ENCODE results near the gene DDIT4.

Gene DDIT4

GRCh38 chr10:72270607-72271281 is 3.0 kb upstream of the DDIT4 start:
- H3K4me1 ChIP-seq (ENCODE audit: control insufficient read depth in 2 of 2, insufficient read depth in 1 of 2, low read depth in 1 of 2, low read length in 2 of 2) = peaks cover 21 to 36% of the 10 kb centered on the region in 2 donors
- H2BK120ac ChIP-seq (ENCODE audit: low read depth, low read length) = peak overlapping the region; percentile 4
- no peak overlapping the region for H3K27ac ChIP-seq (replicated peaks; ENCODE audit: low read length)
- H3K18ac ChIP-seq (ENCODE audit: low read length) = peak overlapping the region; percentile 84
- H3K23ac ChIP-seq (ENCODE audit: low read depth, low read length, poor library complexity) = no peak overlapping the region
- no CpG with 5 or more reads among the region's 5 CpGs for WGBS, 2 donors (ENCODE audit: extremely low coverage in 2 of 2, insufficient read length in 2 of 2, insufficient replicate concordance in 1 of 2)
- no peak overlapping the region for H3K4me2 ChIP-seq (ENCODE audit: insufficient read depth, low read length, poor library complexity, severe bottlenecking)
- DNase-seq (ENCODE audit: low spot score) = no peak
- H4K8ac ChIP-seq (ENCODE audit: low read depth, low read length) = peak overlapping the region; percentile 96
- H3K79me1 ChIP-seq (ENCODE audit: low read depth, low read length) = peaks cover 11% of the 10 kb centered on the region
- H3K9ac ChIP-seq (ENCODE audit: low read depth, low read length, poor library complexity) = no peak overlapping the region
- peak overlapping the region; percentile 77 for H2BK12ac ChIP-seq (ENCODE audit: low read length)
- H4K91ac ChIP-seq (ENCODE audit: low read depth, low read length, poor library complexity) = no peak overlapping the region
- peaks cover 12 to 14% of the 10 kb centered on the region in 2 donors for H3K36me3 ChIP-seq (replicated peaks in 1 of 2; ENCODE audit: control insufficient read depth in 2 of 2, insufficient read depth in 2 of 2, low read length in 2 of 2)
- H2AFZ ChIP-seq (ENCODE audit: low read length) = peak overlapping the region; percentile 17
- peak overlapping the region; percentile 93 for H2BK15ac ChIP-seq (ENCODE audit: low read length)
- no peak overlapping the region for H3K14ac ChIP-seq (ENCODE audit: low read length)
- H2AK5ac ChIP-seq (ENCODE audit: low read depth, low read length) = peak overlapping the region; percentile 85
- no peak overlapping the region for H3K4ac ChIP-seq (ENCODE audit: low read length)
- no peaks in the 10 kb centered on the region for H3K27me3 ChIP-seq (ENCODE audit: control insufficient read depth in 3 of 3, insufficient read depth in 3 of 3, low read depth in 1 of 3, low read length in 3 of 3)
- H3K4me3 ChIP-seq (ENCODE audit: low read length in 2 of 2) = no peak overlapping the region
- H2BK5ac ChIP-seq (ENCODE audit: low read length) = peak overlapping the region; percentile 85
- no peaks in the 10 kb centered on the region for H3K9me3 ChIP-seq (replicated peaks in 1 of 2; ENCODE audit: control insufficient read depth in 2 of 2, insufficient read depth in 1 of 2, low read depth in 1 of 2, low read length in 2 of 2)

GRCh38 chr10:72272689-72273409 is 875 bp upstream of the DDIT4 start:
- peaks cover 15 to 22% of the 10 kb centered on the region in 2 donors for H3K36me3 ChIP-seq (replicated peaks in 1 of 2; ENCODE audit: control insufficient read depth in 2 of 2, insufficient read depth in 2 of 2, low read length in 2 of 2)
- H2AK5ac ChIP-seq (ENCODE audit: low read depth, low read length) = peak overlapping the region; percentile 95
- peak overlapping the region; percentile 84 for H2AFZ ChIP-seq (ENCODE audit: low read length)
- peaks cover 11% of the 10 kb centered on the region for H3K79me1 ChIP-seq (ENCODE audit: low read depth, low read length)
- H3K27me3 ChIP-seq (ENCODE audit: control insufficient read depth in 3 of 3, insufficient read depth in 3 of 3, low read depth in 1 of 3, low read length in 3 of 3) = no peaks in the 10 kb centered on the region
- H3K9me3 ChIP-seq (replicated peaks in 1 of 2; ENCODE audit: control insufficient read depth in 2 of 2, insufficient read depth in 1 of 2, low read depth in 1 of 2, low read length in 2 of 2) = no peaks in the 10 kb centered on the region
- H2BK15ac ChIP-seq (ENCODE audit: low read length) = peak overlapping the region; percentile 52
- H3K4me1 ChIP-seq (ENCODE audit: control insufficient read depth in 2 of 2, insufficient read depth in 1 of 2, low read depth in 1 of 2, low read length in 2 of 2) = peaks cover 25 to 40% of the 10 kb centered on the region in 2 donors
- H3K9ac ChIP-seq (ENCODE audit: low read depth, low read length, poor library complexity) = peak overlapping the region; percentile 94
- peak overlapping the region; percentile 100 for H3K23ac ChIP-seq (ENCODE audit: low read depth, low read length, poor library complexity)
- no peak overlapping the region for H3K14ac ChIP-seq (ENCODE audit: low read length)
- H3K4ac ChIP-seq (ENCODE audit: low read length) = peak overlapping the region; percentile 32
- H2BK120ac ChIP-seq (ENCODE audit: low read depth, low read length) = peak overlapping the region; percentile 63
- whole genome bisulfite sequencing, 2 donors (ENCODE audit: extremely low coverage in 2 of 2, insufficient read length in 2 of 2, insufficient replicate concordance in 1 of 2) = no CpG with 5 or more reads among the region's 28 CpGs
- peak overlapping the region; percentile 89 for H3K4me2 ChIP-seq (ENCODE audit: insufficient read depth, low read length, poor library complexity, severe bottlenecking)
- peak; percentile 69 for DNase-seq (ENCODE audit: low spot score)
- H2BK12ac ChIP-seq (ENCODE audit: low read length) = peak overlapping the region; percentile 41
- H3K27ac ChIP-seq (replicated peaks; ENCODE audit: low read length) = peak overlapping the region; percentile 97
- H4K91ac ChIP-seq (ENCODE audit: low read depth, low read length, poor library complexity) = no peak overlapping the region
- no peak overlapping the region for H4K8ac ChIP-seq (ENCODE audit: low read depth, low read length)
- peak overlapping the region; percentile 81 to 93 for H3K4me3 ChIP-seq (ENCODE audit: low read length in 2 of 2)
- H3K18ac ChIP-seq (ENCODE audit: low read length) = peak overlapping the region; percentile 99
- H2BK5ac ChIP-seq (ENCODE audit: low read length) = peak overlapping the region; percentile 91

GRCh38 chr10:72274213-72274729 is 547 bp downstream of the DDIT4 start:
- Histone ChIP-seq H3K14ac (ENCODE audit: low read length) (peak overlapping the region; percentile 99), H3K4me3 (ENCODE audit: low read length in 2 of 2) (peak overlapping the region; percentile 89 to 93), H3K23ac (ENCODE audit: low read depth, low read length, poor library complexity) (peak overlapping the region; percentile 100), H4K8ac (ENCODE audit: low read depth, low read length) (no peak overlapping the region), H2BK5ac (ENCODE audit: low read length) (peak overlapping the region; percentile 96), H2BK15ac (ENCODE audit: low read length) (peak overlapping the region; percentile 63), H3K4ac (ENCODE audit: low read length) (no peak overlapping the region), H2BK12ac (ENCODE audit: low read length) (no peak overlapping the region), H2AK5ac (ENCODE audit: low read depth, low read length) (peak overlapping the region; percentile 48), H3K79me1 (ENCODE audit: low read depth, low read length) (peaks cover 11% of the 10 kb centered on the region), H3K9ac (ENCODE audit: low read depth, low read length, poor library complexity) (peak overlapping the region; percentile 99), H3K36me3 (replicated peaks in 1 of 2; ENCODE audit: control insufficient read depth in 2 of 2, insufficient read depth in 2 of 2, low read length in 2 of 2) (peaks cover 15 to 22% of the 10 kb centered on the region in 2 donors), H2AFZ (ENCODE audit: low read length) (peak overlapping the region; percentile 84), H3K27ac (replicated peaks; ENCODE audit: low read length) (peak overlapping the region; percentile 72), H3K27me3 (ENCODE audit: control insufficient read depth in 3 of 3, insufficient read depth in 3 of 3, low read depth in 1 of 3, low read length in 3 of 3) (no peaks in the 10 kb centered on the region), H2BK120ac (ENCODE audit: low read depth, low read length) (peak overlapping the region; percentile 19), H4K91ac (ENCODE audit: low read depth, low read length, poor library complexity) (no peak overlapping the region), H3K4me2 (ENCODE audit: insufficient read depth, low read length, poor library complexity, severe bottlenecking) (peak overlapping the region; percentile 69), H3K18ac (ENCODE audit: low read length) (peak overlapping the region; percentile 95), H3K9me3 (replicated peaks in 1 of 2; ENCODE audit: control insufficient read depth in 2 of 2, insufficient read depth in 1 of 2, low read depth in 1 of 2, low read length in 2 of 2) (no peaks in the 10 kb centered on the region), H3K4me1 (ENCODE audit: control insufficient read depth in 2 of 2, insufficient read depth in 1 of 2, low read depth in 1 of 2, low read length in 2 of 2) (peaks cover 26 to 41% of the 10 kb centered on the region in 2 donors)
- DNase-seq (ENCODE audit: low spot score) = no peak
- WGBS, 2 donors (ENCODE audit: extremely low coverage in 2 of 2, insufficient read length in 2 of 2, insufficient replicate concordance in 1 of 2) = no CpG with 5 or more reads among the region's 40 CpGs

Data from neuronal stem cell (in vitro differentiated cells).